Midbrain (tissue), 1 donor: ENCODE results near the gene ATP6V0D1.

ENCODE experiments used
- DNase-seq: peaks from one replicate; lab custom pipeline; 2025; lab: John Stamatoyannopoulos, UW

Gene ATP6V0D1

DNA sequence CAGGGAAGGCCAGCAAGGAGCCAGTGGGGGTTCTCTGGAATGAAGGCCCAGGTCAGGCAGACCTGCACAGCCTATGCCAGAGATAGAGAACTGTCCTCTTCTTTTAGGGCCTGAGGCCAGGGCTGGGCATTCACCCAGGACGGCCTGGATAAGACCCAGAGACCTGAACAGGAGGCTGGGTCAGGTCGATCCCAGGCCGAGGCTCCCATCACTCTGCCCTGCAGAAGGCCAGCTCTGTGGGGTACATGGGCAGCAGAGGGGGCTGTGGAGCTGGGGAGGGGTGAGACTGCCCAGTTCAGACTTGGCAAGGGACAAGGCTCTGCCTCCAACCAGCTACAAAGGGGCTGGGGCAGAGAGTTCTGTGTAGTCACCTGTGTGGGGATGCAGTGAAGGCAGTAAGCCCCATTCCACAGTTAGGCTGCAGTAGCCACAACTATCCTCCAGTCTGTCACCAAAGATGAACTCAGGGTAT lies 35.5 kb downstream of the ATP6V0D1 start:
- DNase-seq = no peak

DNA sequence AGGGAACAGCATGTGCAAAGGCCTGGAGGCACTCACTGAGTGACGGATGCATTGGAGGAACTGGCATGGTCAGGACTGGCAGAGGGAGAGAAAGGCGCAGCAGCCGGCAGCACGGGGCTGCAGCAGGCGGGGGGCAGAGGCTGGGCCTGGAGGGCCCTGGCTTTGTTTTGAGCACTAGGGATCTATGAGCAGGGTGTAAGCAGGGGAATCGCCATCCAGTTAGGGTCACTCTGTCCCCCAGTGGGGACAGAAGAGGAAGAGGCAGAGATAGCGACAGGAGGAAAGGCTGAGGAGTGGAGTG lies 35.9 kb downstream of the ATP6V0D1 start:
- DNase-seq = no peak

DNA sequence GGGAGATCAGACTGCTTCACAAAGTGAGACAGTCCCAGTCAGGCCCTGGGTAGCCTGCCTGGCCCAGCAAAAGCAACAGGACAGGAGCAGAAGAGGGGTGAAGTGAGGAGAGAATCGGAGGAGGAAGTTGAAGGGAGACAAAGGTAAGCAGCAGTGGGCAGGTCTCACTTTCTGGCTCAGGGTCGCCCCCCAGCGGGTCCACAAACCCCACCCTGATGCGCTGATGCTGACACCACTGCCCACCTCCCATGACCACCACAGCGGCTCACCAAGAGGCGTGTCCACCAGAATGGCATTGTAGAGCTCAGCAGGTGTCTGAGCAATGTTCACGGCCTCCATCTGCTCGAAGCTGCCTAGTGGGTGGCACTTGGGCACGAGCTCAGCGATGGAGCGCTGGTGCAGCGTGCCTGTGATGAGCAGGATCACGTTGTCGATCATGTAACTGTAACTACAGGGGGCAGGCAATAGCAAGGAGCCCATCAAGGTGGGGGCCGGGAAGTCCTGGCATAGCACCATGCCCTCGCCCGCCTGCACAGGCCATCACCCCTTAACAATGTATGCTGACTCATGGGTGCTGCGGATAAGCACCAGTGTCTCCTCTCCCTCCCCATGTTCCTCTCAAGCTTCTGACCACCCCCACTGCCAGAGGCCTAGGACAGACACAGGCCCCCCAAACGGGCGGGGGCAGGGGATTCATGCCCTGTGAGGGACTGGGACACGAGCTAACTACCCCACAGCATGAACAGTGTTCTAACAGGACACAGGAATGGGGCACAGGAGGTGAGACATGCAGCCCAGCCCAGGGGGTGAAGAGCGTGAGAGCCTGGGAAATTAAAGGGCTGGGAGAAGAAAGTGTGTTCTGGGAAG lies 36.5 kb downstream of the ATP6V0D1 start:
- no peak for DNase-seq

- DNase-seq = no peak
Observed at GRCh38 chr16:67443265-67443664, 37.7 kb downstream of the ATP6V0D1 start.

- no peak for DNase-seq
Observed at GRCh38 chr16:67442581-67443255, 38.2 kb downstream of the ATP6V0D1 start.

DNA sequence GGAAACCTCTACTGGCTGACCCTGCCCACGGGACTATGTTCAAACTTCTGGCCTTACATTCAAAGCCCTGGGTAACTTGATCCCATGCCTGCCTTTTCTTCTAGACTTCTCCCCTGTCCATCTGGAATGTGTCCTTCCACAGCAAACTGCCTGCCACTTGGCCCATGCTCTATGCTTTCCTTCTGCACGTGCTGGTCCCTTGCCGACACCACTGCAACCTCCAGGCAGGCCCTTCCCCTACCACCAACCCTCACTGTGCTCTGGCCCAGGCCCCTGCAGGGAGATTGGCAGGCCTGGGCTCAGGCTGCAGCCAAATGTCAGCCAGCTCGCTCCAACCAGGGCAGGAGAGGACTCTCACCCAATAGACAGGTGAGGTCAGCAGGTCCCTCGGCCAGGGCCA lies 39.0 kb downstream of the ATP6V0D1 start:
- DNase-seq = no peak

GRCh38 chr16:67441271-67441753 lies 39.6 kb downstream of the ATP6V0D1 start:
- DNase-seq = peak; percentile 23

DNA sequence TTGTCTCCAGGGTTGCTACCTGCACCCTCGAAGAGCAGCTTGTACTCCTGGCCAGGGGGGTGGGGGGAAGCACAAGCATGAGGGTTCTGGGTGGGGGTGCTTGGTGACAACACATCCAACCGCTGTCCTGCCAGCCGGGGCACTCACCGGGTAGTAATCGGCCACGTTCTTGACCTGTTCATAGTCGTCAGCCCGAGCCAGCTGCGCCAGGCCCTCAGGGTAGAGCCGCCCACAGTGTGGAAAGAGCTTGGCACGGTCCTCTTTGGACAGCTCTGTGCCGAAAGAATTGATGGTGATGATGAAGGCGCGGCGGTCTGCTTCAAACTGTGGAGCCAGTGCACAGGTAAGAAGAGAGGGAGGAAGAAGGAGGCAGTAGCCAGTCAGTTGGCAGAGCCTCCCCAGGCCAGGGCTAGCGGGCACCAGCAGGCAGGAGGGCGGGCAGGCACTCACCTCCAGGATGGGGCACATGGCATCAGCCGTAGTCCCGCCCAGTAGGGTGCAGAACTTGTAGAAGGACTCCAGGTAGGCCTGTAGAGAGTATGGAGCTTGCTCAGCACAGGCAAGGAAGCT lies 42.0 kb downstream of the ATP6V0D1 start:
- no peak for DNase-seq

GRCh38 chr16:67438098-67438791 lies 42.7 kb downstream of the ATP6V0D1 start:
- DNase-seq = no peak

- DNase-seq = no peak
Observed at GRCh38 chr16:67437513-67437912, 43.4 kb downstream of the ATP6V0D1 start.

GRCh38 chr16:67436640-67437193 lies 44.2 kb downstream of the ATP6V0D1 start:
- DNase-seq = no peak

GRCh38 chr16:67435758-67436164 lies 45.2 kb downstream of the ATP6V0D1 start:
- no peak for DNase-seq

DNA sequence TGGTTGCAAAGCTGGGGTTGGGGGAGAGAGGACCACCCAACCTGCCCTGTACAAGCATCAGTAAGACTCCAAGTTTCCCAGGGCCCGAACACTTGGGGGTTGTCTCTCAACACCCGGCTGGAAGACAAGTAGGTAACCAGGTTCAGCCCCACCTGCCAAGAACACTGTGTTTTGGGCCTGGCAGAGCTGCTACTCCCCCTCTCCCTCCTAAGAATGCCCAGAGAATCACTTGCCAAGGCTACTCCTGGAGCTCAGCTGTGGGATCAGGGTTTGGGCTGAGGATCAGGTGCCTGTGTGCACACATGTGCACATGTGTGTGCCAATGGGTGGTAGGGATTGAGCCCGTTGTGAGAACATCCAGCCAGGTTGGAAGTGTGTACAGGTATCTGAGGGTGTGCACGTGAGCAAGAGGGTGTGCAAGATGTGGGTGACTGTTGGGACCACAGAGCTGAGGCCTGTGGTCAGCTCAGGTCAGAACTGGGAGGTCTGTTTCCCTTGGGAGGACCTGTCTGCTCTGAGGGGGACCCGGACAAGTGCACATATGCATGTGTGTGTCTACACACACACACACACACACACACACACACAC lies 47.7 kb downstream of the ATP6V0D1 start:
- DNase-seq = no peak

- DNase-seq = no peak
Observed at GRCh38 chr16:67432506-67432890, 48.5 kb downstream of the ATP6V0D1 start.

GRCh38 chr16:67431775-67432505 lies 49.0 kb downstream of the ATP6V0D1 start:
- DNase-seq = no peak

GRCh38 chr16:67430977-67431774 lies 49.8 kb downstream of the ATP6V0D1 start, which contains the start of gene HSD11B2:
TSS of gene HSD11B2 (plus strand) at chr16:67431121. CDS start at chr16:67431249, 128 bp downstream.
- DNase-seq = peak; percentile 64

GRCh38 chr16:67430504-67430976 lies 50.4 kb downstream of the ATP6V0D1 start:
- DNase-seq = no peak

DNA sequence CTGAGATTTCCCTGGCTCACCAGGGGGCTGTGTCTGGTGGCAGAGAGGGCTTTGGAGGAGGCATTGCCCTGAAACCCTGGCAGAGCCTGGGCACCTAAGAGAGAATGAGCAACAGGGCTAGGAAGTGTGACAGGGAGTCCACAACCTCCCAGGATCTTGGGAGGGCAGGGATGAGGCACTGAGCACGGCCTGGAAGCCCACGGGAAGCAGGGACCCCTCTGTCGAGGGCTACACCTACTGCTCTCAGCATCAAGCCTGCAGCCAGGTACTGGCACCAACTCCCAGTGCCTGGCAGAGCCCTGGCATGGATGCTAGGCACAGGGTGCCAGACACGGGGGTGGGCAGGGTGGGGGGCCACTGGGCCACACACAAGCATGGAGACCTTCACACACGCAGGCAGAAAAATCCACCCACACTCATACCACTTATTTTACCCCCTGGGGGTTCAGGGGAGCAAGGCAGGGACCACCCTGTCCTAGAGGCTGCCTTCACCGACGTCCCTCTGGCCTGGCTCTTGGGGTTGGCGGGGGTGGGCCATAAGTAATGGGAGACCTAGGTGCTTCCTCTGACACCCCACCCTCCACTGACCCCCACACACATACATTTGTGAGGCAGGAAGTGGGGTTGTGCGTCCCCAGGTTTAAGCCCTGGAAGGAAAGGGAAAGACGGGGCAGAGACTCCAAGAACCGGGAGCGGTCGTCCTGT lies 51.0 kb downstream of the ATP6V0D1 start:
- no peak for DNase-seq
